VCaP (cell line): ENCODE data around the gene XPO6.

Experiments used
- H3K27ac ChIP-seq: fragments of 450-650 bp; 2 replicates; pipeline ENCODE4 v1.5.1; 2017
- TF ChIP-seq, protein P1 (sequence below): fragments of 450-650 bp; conservative IDR thresholded peaks from 2 replicates; pipeline ENCODE4 v1.5.1; 2017; ENCODE audit warnings: mild to moderate bottlenecking, moderate library complexity

Gene XPO6

DNA sequence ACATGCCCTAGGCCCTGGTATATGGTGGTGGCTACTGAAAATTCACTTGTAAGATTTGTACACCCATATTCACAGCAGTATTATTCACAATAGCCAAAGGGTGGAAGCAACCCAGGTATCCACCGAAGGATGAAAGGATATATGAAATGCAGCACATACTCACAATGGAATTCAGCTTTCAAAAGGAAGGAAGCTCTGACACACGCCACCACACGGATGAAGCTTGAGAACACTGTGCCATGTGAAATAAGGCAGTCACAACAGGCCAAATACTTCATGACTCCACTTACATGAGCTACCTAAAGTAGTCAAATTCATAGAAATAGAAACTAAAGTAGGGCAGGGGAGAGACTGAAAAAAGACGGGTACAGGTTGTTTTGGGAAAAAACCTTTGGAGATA is 2.9 kb downstream of the XPO6 start:
- TF ChIP-seq, protein P1, sequence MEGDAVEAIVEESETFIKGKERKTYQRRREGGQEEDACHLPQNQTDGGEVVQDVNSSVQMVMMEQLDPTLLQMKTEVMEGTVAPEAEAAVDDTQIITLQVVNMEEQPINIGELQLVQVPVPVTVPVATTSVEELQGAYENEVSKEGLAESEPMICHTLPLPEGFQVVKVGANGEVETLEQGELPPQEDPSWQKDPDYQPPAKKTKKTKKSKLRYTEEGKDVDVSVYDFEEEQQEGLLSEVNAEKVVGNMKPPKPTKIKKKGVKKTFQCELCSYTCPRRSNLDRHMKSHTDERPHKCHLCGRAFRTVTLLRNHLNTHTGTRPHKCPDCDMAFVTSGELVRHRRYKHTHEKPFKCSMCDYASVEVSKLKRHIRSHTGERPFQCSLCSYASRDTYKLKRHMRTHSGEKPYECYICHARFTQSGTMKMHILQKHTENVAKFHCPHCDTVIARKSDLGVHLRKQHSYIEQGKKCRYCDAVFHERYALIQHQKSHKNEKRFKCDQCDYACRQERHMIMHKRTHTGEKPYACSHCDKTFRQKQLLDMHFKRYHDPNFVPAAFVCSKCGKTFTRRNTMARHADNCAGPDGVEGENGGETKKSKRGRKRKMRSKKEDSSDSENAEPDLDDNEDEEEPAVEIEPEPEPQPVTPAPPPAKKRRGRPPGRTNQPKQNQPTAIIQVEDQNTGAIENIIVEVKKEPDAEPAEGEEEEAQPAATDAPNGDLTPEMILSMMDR = no peak
- no peak overlapping the region for H3K27ac ChIP-seq

DNA sequence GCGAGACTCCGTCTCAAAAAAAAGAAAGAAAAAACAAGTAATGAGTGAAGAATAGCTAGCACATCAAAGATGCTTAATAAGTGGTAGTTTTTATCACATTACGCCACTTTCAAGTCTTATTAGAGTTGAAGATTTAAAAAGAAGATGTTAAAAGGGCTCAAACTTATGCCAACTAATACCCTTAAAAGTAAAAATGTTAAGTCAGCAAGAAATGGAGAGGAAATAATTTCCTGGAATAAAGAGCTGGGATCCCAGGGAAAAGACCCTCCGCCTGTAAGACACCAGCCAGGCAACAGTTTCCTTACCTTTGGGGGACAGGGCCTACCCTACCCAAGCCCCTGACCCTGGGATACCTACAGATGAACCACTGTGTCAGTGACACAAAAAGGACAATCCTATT is 3.6 kb downstream of the XPO6 start:
- no peak overlapping the region for H3K27ac ChIP-seq
- TF ChIP-seq, protein P1 = no peak

DNA sequence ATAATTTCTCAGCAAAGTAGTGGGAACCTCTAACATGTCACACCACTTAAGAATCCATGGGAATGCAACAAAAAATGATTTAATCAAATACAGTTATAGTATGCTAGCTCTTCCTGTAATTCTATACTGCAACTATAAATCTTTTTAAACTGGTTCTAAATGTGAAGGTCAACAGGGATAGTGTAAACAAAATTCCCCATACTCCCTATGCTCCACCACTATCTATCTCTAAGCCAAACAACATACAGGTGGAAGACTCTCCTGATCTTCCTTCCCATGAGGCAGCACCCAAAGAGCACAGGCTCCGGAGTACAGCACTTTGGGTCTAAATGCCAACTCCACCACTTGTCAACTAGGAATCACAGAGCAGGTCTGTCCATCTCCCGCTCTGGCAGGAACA is 4.4 kb downstream of the XPO6 start:
- TF ChIP-seq, protein P1 = no peak
- no peak overlapping the region for H3K27ac ChIP-seq

DNA sequence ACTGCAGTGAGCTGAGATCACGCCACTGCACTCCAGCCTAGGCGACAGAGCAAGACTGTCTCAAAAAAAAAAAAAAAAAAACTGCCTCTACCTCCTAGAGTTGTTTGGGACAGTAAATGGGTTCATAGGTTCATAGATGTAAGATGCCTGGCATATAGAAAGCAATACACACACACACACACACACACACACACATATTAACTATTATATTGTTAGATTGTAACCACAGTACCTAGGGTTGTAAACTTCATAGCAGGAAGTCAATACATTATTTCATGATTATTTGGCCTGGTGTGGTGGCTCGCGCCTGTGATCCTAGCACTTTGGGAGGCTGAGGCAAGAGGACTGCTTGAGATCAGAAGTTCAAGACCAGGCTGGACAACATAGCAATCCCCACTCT is 5.8 kb downstream of the XPO6 start:
- H3K27ac ChIP-seq = no peak overlapping the region
- TF ChIP-seq, protein P1 = no peak

DNA sequence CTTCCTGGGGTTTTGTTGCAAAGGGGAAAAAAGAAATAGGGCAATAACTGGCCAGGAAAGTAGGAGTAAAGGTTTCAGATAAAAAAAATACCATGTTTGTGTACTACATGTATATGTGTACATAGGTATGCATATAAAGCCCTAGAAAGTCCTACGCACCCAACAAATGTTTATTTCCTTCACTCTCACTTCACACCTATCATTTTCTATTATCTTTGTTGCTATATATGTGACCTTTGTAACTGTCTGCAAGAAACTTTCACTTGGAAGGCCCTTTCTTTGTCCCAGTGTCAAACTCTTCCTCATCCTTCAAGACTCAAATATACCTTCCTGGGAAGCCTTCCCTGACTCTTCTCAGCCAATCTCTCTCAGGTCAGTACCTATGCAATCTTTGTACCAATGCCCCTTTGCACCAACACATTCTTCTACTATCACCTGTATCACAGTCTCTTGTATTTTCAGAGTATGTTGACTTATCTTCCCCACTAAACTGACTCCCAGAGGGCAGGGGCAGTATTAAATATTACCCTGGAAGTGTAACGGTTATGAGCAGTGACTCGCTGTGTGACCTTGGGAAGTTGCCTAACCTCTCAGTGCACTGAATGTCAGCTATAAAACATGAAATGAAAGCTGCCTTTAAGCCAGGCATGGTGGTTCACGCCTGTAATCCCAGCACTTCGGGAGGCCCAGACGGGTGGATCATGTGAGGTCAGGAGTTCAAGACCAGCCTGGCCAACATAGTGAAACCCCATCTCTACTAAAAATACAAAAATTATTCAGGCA is 6.5 kb downstream of the XPO6 start:
- TF ChIP-seq, protein P1 = no peak
- H3K27ac ChIP-seq = no peak overlapping the region

DNA sequence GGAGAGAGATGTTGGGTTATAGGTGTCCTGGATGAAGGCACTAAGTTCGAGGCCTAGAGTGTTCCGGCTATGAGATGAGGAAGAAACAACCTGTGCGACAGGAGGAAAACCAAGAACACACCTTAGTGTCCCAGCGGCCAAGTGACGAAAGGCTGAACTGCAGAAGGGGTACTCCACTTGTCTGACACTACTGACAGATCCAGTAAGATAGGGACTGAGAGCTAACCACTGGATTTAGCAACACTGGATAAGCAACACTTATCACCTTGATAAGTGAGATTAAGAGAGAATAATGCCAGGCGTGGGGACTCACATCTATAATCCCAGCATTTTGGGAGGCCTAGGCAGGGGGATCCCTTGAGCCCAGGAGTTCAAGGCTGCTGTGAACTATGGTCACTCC is 7.1 kb downstream of the XPO6 start:
- no peak overlapping the region for H3K27ac ChIP-seq
- TF ChIP-seq, protein P1 = no peak

DNA sequence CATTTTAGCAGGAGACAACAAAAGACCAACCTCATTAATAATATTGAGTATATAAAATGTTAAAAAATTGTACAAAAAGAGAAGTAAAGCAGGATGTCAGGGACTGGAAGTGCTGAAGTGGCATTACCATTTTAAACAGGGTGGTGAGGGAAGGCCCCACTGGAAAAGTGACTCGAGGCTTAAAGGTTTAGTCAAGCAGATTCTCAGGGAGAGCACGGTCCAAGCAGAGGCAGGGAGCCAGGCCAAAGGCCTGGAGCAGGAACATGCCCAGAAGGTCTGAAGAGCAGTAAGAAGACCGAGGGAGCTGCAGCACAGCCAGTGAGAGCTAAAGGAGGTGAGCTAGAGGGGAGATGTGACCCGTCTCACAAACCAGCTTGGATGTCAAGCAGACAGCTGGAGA is 7.6 kb downstream of the XPO6 start:
- TF ChIP-seq, protein P1 = no peak
- H3K27ac ChIP-seq = no peak overlapping the region
